Spleen (tissue), 11 donors: ENCODE results near the gene RXYLT1. TPM values are rescaled to one million over a fixed set of nuclear protein-coding genes. Genes with fewer than 3 reads are reported as not detected.
"Not testable (repeated sequence)": the region's sequence is repeated elsewhere in the genome, so short reads cannot be mapped to it uniquely, and the experiment has no call there.

ENCODE experiments used
- DNase-seq: peaks from one replicate; pipeline ENCODE4 v3.0.0-alpha.2; 2020
- H3K27ac ChIP-seq, 8 donors: fragments of 200-600 bp; sonication (generic) in 7 of 8; 1 replicate in 4 of 8; 2 replicates in 4 of 8; pipeline versions ENCODE4 v1.5.0 to v1.8.0; 2016 to 2021; ENCODE audit warnings: inconsistent platforms in 4 of 8, mild to moderate bottlenecking in 4 of 8, moderate library complexity in 1 of 8
- H3K27me3 ChIP-seq, 7 donors: fragments of 200-600 bp; sonication (generic) in 6 of 7; replicated peaks in 1 of 7; 1 replicate in 4 of 7; 2 replicates in 3 of 7; pipeline versions ENCODE4 v1.5.0 to v1.8.0; 2016 to 2021; ENCODE audit warnings: inconsistent platforms in 3 of 7, mild to moderate bottlenecking in 1 of 7
- H3K36me3 ChIP-seq, 6 donors: fragments of 200-600 bp; sonication (generic) in 5 of 6; 1 replicate in 4 of 6; 2 replicates in 2 of 6; pipeline versions ENCODE4 v1.5.0 to v1.8.0; 2016 to 2021; ENCODE audit warnings: inconsistent platforms in 2 of 6
- H3K4me1 ChIP-seq, 6 donors: fragments of 200-600 bp; sonication (generic) in 5 of 6; 1 replicate in 3 of 6; 2 replicates in 3 of 6; pipeline versions ENCODE4 v1.5.0 to v1.8.0; 2016 to 2021; ENCODE audit warnings: inconsistent platforms in 3 of 6
- H3K4me3 ChIP-seq, 8 donors: fragments of 200-600 bp; sonication (generic) in 7 of 8; 1 replicate in 4 of 8; 2 replicates in 4 of 8; pipeline versions ENCODE4 v1.5.0 to v1.8.0; 2016 to 2021; ENCODE audit warnings: inconsistent platforms in 4 of 8, mild to moderate bottlenecking in 4 of 8, moderate library complexity in 2 of 8
- H3K9me3 ChIP-seq, 8 donors: fragments of 200-600 bp; sonication (generic) in 7 of 8; 1 replicate in 4 of 8; 2 replicates in 4 of 8; pipeline versions ENCODE4 v1.5.0 to v1.8.0; 2016 to 2021; ENCODE audit warnings: inconsistent platforms in 4 of 8
- POLR2A ChIP-seq, 3 donors: fragments of 450-650 bp; IDR thresholded peaks; one replicate each; pipeline ENCODE4 v1.5.1; 2017; ENCODE audit warnings: antibody characterized with exemption in 3 of 3, mild to moderate bottlenecking in 1 of 3
- POLR2AphosphoS5 ChIP-seq, 3 donors: sonication (generic); formaldehyde crosslinking; IDR thresholded peaks; one replicate each; pipeline ENCODE4 v1.5.1; 2017; ENCODE audit warnings: antibody characterized with exemption in 3 of 3
- WGBS, 5 donors: extraction: QIAGEN DNeasy Blood & Tissue Kit in 3 of 5; methylation state at CpG; one replicate each; pipeline versions ENCODE4 v1.1.5 to v1.1.7; 2013 to 2018; 5-methylcytosine and 5-hydroxymethylcytosine counted together
- intact Hi-C: fragments of 100-400 bp; cut with DNase I; formaldehyde crosslinking; loops from one replicate; pipeline ENCODE4 v1.15.0; 2023; ENCODE audit warnings: low total_unique reads
- polyA plus RNA-seq, 3 donors: library from polyadenylated mRNA; stranded (reverse); fragments of 200-250 nt; gene quantifications; one replicate each; pipeline ENCODE4 v1.2.1, GENCODE V29; 2013
- total RNA-seq, 7 donors: library from RNA; depleted of rRNA in 3 of 7; stranded (reverse); fragments of >200 nt in 3 of 7; fragmentation: NEBNext Ultra II Directional in 4 of 7; extraction: Animal tissue kit (Norgen Biotek cat#: 25700) in 4 of 7; gene quantifications; one replicate each; pipeline versions ENCODE4 v1.1.0 to v1.2.1, GENCODE V29; 2016 to 2021
- TF ChIP-seq, protein P1 (sequence below), 11 experiments: fragments of 200-600 bp in 7 of 11; fragments of 450-650 bp in 4 of 11; sonication (generic) in 4 of 11; IDR thresholded peaks in 8 of 11; conservative IDR thresholded peaks in 3 of 11; 1 replicate in 7 of 11; 2 replicates in 4 of 11; pipeline versions ENCODE4 v1.4.0 to v1.8.0; 2016 to 2021; ENCODE audit warnings: antibody characterized with exemption in 11 of 11, inconsistent platforms in 4 of 11, mild to moderate bottlenecking in 1 of 11
- donor health status: healthy with polysubstance abuse.
- donor health status: DM: no; HTN: no; CAD: no; lungs with moderate emphysema.
- donor health status: DM: no; HTN: no; CAD: no.
- donor health status: Bipolar disorder and iron deficiency.
- donor health status: healthy.
- donor health status: DM: no; HTN: no; CAD: no.
- donor health status: DM: yes; HTN: yes; CAD: no.

RXYLT1 gene
- total and polyA plus RNA-seq, 10 donors: 9.2 to 23.0 (median 15.9) TPM

DNA sequence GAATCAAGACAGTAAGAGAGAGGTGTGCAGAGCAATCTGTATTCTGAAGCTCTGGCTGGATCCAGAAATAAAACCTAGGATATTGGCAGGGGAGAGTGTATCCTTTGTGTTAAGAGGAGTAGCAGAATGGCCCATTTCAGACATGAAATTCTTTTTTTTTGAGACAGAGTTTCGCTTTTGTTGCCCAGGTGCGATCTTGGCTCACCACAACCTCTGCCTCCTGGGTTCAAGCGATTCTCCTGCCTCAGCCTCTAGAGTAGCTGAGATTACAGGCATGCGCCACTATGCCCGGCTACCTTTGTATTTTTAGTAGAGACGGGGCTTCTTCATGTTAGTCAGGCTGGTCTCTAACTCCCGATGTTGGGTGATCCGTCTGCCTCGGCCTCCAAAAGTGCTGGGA is 58.7 kb downstream of the RXYLT1 start:
- Histone ChIP-seq H3K4me1 (peaks cover 0 to 6% (median 4%) of the 10 kb centered on the region in 6 donors), H3K4me3 (no peak overlapping the region), H3K27ac (no peak overlapping the region), H3K27me3 (peaks cover 0 to 8% (median under 1%) of the 10 kb centered on the region in 7 donors), H3K36me3 (no peaks in the 10 kb centered on the region), H3K9me3 (no peaks in the 10 kb centered on the region)
- WGBS, 5 donors: 88 to 96% (median 93%) methylated on average over 9 of the region's 9 CpGs
- TF ChIP-seq, protein P1, sequence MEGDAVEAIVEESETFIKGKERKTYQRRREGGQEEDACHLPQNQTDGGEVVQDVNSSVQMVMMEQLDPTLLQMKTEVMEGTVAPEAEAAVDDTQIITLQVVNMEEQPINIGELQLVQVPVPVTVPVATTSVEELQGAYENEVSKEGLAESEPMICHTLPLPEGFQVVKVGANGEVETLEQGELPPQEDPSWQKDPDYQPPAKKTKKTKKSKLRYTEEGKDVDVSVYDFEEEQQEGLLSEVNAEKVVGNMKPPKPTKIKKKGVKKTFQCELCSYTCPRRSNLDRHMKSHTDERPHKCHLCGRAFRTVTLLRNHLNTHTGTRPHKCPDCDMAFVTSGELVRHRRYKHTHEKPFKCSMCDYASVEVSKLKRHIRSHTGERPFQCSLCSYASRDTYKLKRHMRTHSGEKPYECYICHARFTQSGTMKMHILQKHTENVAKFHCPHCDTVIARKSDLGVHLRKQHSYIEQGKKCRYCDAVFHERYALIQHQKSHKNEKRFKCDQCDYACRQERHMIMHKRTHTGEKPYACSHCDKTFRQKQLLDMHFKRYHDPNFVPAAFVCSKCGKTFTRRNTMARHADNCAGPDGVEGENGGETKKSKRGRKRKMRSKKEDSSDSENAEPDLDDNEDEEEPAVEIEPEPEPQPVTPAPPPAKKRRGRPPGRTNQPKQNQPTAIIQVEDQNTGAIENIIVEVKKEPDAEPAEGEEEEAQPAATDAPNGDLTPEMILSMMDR (IDR thresholded peaks at IDR 0.05 in 8 of 11, conservative IDR thresholded peaks at IDR 0.05 in 3 of 11): no peak
- TF ChIP-seq POLR2A (IDR thresholded peaks at IDR 0.05) (no peak), POLR2AphosphoS5 (IDR thresholded peaks at IDR 0.05) (no peak)
- no peak for DNase-seq
- intact Hi-C loops: no loop called here

GRCh38 chr12:63841011-63841410 is 61.3 kb downstream of the RXYLT1 start:
- H3K4me1 ChIP-seq: peaks cover 0 to 31% (median 14%) of the 10 kb centered on the region in 6 donors
- H3K4me3 ChIP-seq: no peak overlapping the region
- TF ChIP-seq POLR2AphosphoS5 (IDR thresholded peaks at IDR 0.05) (no peak), POLR2A (IDR thresholded peaks at IDR 0.05) (no peak)
- TF ChIP-seq, protein P1 (IDR thresholded peaks at IDR 0.05 in 8 of 11, conservative IDR thresholded peaks at IDR 0.05 in 3 of 11): no peak
- H3K27me3 ChIP-seq: peaks cover 0 to 28% (median 4%) of the 10 kb centered on the region in 7 donors
- no peak overlapping the region for H3K27ac ChIP-seq
- H3K9me3 ChIP-seq: no peaks in the 10 kb centered on the region
- intact Hi-C loops: loop anchor here (5.0 kb wide), 2 partner anchors 341 to 416 kb away; no protein-coding TSS in a partner anchor
- no peaks in the 10 kb centered on the region for H3K36me3 ChIP-seq
- DNase-seq: no peak
- 49 to 67% (median 65%) methylated on average over 3 of the region's 3 CpGs for WGBS, 5 donors

GRCh38 chr12:63841571-63841970 is 61.9 kb downstream of the RXYLT1 start:
- intact Hi-C loops: loop anchor here (5.0 kb wide), 2 partner anchors 341 to 416 kb away; no protein-coding TSS in a partner anchor
- H3K36me3 ChIP-seq: no peaks in the 10 kb centered on the region
- H3K27me3 ChIP-seq: peaks cover 0 to 28% (median 4%) of the 10 kb centered on the region in 7 donors
- WGBS, 5 donors: 84 to 92% (median 89%) methylated on average over 4 of the region's 4 CpGs
- H3K27ac ChIP-seq: no peak overlapping the region
- no peak for TF ChIP-seq POLR2AphosphoS5 (IDR thresholded peaks at IDR 0.05)
- TF ChIP-seq POLR2A (IDR thresholded peaks at IDR 0.05): no peak
- TF ChIP-seq, protein P1 (IDR thresholded peaks at IDR 0.05 in 8 of 11, conservative IDR thresholded peaks at IDR 0.05 in 3 of 11): no peak
- no peak overlapping the region for H3K4me3 ChIP-seq
- peaks cover under 1 to 37% (median 19%) of the 10 kb centered on the region in 6 donors for H3K4me1 ChIP-seq
- DNase-seq: no peak
- no peaks in the 10 kb centered on the region for H3K9me3 ChIP-seq

GRCh38 chr12:63842750-63843149 is 63.0 kb downstream of the RXYLT1 start:
- 92 to 95% (median 94%) methylated on average over 17 of the region's 17 CpGs for WGBS, 5 donors
- H3K9me3 ChIP-seq, H3K36me3 ChIP-seq, DNase-seq: not testable (repeated sequence)
- peak overlapping the region in 5 of 8 donors; percentile 87 to 93 (median 90) for H3K27ac ChIP-seq
- peak overlapping the region in 2 of 8 donors; percentile 70 to 82 for H3K4me3 ChIP-seq
- intact Hi-C loops: loop anchor here (5.0 kb wide), 2 partner anchors 340 to 415 kb away; no protein-coding TSS in a partner anchor
- H3K27me3 ChIP-seq: peaks cover 0 to 28% (median 4%) of the 10 kb centered on the region in 7 donors
- H3K4me1 ChIP-seq: peaks cover 3 to 48% (median 23%) of the 10 kb centered on the region in 6 donors
